ENCODE data around the gene MOB4. TPM values are rescaled to one million over a fixed set of nuclear protein-coding genes. Genes with fewer than 3 reads are reported as not detected.
"Not testable (repeated sequence)": the region's sequence is repeated elsewhere in the genome, so short reads cannot be mapped to it uniquely, and the experiment has no call there.

MOB4 gene
- 28.2 and 32.3 TPM in 2 replicates for total RNA-seq

DNA sequence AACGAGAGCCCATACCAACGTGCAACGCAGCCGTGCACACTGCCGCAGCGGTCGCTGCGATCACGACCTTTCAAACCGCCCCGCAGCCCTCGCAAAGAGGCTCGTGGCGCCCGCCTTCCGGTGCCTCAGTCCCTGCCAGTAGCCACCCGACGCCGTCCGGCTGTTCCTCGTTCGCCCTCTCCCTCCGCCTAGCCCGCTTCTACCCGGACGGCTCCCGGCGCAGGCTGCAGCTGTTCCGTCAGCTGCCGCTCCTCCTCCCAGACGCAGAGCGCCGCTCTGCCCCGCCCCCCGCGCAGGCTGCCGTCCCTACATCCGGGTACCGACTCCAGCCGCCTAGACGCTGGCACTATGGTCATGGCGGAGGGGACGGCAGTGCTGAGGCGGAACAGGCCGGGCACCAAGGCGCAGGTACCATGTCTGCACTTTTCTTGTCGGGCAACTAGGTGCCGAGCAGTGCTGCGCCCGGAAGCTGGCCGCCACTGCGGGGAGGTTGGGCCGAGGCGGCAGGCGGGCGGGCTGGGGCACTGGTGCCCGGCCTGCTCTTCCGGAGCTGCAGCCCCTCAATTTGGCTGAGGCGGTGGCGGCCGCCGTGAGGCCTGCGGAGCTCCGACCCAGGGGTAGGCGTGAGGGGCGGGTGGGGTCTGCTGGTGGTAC is at the start of gene MOB4:
MOB4 (plus strand) TSS at position 328 of the 654 bp plus-strand sequence; CDS start at position 349, 21 bp downstream.
- no peak for DNase-seq (ENCODE audit: extremely low read depth, low read depth, low spot score)

DNA sequence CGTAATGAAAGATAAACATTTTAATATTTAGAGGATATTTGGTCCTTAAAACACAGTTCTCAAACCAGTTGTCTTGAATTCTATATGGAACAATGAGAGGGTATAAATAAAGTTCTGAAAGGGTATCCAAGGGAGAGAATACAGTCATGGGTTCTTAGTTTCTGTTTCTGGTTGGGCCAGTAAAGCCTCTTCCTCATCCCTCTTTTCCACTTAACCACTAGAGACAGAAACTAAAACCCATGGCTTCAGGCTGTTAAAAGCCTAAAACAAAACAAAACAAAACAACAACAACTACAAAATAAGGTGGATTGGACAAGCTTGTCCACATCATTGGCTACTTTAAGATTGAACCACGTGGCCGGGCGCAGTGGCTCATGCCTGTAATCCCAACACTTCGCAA is 43.7 kb upstream of the MOB4 start:
- no peak for DNase-seq (ENCODE audit: extremely low read depth, low read depth, low spot score)

DNA sequence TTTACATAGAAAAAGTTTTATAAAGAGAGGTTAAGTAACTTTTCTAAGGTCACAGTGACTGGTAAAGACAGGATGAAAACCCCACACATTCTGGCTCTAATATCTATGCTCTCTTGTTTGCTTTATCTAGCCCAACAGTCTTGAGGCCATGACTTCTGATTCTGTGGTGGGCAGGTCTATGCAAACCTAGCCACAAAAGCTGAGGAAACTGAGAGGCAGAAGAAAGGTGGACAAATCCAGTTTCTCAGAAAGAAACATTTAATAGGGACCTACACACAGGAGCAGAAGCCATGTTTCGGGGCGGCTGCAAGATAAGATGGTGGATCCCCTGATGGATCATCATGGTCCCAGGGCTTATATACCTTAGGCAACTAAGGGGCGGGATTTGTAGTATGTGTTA is 38.1 kb upstream of the MOB4 start:
- DNase-seq (ENCODE audit: extremely low read depth, low read depth, low spot score): no peak

DNA sequence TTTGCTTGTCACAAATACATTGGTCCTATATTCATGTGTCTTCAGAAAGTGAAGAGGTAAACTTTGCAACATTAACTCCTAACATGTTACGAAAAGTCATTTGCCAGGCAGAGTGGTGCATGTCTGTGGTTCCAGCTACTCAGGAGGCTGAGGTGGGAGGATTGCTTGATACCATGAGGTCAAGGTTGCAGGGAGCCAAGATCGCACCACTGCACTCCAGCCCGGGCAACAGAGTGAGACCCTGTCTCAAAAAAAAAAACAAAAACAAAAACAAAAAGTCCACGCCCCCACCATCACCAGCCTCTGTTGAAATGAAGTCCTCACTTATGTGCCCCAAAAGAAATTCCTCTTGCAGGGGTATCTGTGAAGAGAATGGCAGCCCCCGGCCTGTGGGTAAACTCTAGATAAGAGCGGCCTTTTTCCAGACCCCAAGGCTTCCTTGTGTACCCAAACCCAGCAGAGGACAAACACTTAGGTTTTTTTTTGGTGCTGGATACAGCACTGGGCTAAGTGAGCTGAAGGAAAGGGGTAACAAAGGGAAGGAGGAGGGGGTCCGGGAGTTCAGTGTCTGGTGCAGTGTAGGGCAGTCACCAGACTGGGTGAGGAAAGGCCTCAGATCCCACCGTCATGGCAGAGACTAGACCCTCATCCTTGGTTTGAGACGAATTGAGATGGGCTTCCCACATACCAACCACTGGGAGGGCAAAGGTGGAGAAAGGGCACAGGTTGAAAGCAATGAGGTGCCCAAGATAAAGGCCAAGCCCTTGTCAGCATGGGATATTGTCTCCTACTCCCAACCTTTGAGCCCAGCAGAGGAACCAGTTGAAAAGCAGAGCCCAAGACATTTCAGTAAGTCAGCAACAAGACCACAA is 35.5 kb upstream of the MOB4 start:
- no peak for DNase-seq (ENCODE audit: extremely low read depth, low read depth, low spot score)

DNA sequence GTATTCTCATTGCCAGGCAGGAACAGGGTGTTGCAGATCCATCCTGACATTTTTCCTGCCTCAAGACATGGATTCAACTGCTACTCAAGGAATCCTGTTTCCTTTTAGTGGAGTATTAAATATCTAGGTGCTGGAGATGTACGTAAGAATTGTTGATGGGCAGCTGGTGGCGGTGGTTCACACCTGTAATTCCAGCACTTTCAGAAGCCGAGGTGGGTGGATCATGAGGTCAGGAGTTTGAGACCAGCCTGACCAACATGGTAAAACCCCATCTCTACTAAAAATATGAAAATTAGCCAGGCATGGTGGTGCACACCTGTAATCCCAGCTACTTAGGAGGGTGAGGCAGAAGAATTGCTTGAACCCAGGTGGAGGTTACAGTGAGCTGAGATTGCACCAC is 31.6 kb upstream of the MOB4 start:
- not testable (repeated sequence) for DNase-seq (ENCODE audit: extremely low read depth, low read depth, low spot score)

DNA sequence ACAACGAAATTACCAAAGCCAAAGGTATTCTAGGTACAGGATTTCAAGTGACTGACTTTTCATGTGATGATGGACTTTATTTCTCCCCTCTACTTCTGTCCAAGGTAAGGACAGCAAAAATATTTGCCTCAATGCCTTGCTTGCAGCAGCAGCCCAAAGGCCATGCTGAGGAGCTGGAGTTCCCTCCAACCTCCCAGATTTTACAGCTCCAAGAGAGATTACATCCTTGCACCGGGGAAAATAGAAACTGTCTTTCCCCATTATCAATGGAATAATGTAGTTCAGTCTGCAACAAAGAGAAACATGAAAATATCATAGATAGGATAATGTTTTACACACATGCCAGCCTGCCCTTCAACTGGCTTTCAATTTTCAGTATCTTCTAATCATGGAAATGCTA is 29.7 kb upstream of the MOB4 start:
- DNase-seq (ENCODE audit: extremely low read depth, low read depth, low spot score): no peak

DNA sequence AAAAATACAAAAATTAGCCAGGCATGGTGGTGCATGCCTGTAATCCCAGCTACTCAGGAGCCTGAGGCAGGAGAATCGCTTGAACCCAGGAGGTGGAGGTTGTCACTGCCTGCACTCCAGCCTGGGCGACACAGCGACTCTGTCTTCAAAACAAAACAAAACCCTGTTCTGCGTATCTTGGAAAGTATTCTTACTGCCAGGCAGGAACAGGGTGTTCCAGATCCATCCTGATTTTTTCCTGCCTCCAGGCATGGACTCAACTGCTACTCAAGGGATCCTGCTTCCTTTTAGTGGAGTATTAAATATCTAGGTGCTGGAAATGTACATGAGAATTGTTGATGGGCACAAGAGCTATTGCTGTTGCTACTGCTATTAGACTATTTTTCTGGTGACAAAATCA is 28.5 kb upstream of the MOB4 start:
- no peak for DNase-seq (ENCODE audit: extremely low read depth, low read depth, low spot score)

DNA sequence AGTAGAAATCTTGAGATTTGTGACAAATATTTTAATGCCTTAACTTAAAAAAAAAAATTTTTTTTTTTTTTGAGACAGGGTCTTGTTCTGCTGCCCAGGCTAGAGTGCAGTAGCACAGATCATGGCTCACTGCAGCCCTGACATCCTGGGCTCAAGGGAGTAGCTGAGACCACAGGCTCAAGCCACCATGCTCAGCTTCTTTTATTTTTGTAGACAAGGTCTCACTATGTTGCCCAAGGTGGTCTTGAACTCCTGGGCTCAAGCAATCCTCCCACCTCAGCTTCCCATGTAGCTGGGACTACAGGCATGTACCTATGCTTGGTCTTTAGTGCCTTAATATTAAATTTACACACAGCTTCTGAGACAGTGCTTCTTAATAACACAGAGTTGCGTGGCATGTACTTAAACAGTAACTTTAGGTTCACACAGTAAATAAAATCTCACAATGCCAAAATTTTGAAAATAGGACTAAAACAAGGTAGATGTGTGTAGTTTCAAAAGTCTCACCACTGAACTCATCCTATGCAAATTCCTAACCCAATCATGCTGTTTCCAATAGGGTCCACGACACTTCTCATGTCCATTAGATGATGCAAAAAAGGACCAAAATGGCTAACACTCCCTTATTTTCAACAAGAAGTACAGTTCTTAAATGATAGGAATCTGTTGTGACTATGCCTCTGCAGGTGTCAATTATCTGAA is 20.3 kb upstream of the MOB4 start:
- no peak for DNase-seq (ENCODE audit: extremely low read depth, low read depth, low spot score)

DNA sequence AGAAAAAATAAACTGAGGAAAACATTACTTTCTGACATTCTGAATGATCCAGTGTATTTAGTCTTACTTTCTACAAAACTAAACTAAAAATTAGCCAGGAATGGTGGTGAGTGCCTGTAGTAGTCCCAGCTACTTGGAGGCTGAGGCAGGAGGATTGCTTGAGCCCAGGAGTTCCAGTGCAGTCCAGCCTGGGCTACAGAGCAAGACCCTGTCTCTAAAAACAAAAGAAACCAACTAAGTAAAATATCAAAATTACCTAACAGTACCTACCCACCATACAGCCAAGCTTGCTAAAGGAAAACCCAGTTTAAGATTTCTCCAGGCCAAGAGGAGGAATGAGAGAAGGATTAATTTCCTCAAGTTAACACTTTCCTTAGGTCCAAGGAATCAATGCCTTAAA is 19.2 kb upstream of the MOB4 start:
- no peak for DNase-seq (ENCODE audit: extremely low read depth, low read depth, low spot score)

DNA sequence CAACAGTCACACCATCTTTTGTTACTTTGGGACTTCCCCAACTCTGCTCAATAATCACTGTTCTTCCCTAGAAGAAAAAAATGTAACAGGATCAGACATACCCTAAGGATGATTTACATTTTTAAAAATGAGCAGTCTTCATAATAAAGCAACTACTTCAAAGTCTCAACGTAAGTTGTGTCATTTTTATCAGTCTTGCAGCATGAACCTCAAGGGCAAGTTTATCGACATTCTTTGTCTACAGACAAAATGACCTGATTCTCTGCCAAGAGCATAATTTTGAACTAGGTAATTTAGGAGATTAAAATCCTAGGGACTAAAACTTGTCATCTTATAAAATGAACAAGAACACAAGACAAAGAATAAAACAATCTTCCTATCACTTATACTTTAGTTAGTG is 18.5 kb upstream of the MOB4 start:
- DNase-seq (ENCODE audit: extremely low read depth, low read depth, low spot score): no peak

DNA sequence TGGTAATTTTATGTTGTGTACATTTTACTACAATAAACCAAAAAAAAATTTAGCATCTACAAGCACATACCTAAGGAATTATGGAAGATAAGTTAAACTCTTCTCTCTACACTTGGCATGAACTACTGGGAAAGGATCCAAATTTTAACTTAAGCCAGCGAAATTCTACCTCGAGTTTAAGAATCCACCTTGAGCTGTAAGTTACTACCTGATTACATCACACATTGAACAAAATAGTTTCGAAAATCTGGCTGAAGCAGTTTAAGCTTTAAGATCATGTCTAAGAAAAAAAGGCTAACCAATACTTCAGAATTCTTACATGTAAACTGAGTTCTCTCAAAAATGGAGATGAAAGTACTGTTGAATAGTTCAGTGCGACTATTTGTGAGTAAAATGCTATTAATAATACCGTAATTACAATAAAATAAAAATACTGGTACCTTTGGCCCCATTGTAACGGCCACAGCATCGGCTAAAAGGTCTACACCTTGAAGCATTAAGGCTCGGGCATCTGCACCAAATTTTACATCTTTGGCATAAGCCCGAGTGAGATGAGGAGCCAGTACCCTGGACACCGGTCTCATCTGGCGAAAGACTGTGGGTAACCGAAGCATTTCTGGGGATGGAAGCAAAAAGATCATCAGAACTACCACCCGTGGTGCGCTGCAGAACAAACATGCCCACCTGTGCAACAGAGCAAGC is 17.5 kb upstream of the MOB4 start:
- no peak for DNase-seq (ENCODE audit: extremely low read depth, low read depth, low spot score)

DNA sequence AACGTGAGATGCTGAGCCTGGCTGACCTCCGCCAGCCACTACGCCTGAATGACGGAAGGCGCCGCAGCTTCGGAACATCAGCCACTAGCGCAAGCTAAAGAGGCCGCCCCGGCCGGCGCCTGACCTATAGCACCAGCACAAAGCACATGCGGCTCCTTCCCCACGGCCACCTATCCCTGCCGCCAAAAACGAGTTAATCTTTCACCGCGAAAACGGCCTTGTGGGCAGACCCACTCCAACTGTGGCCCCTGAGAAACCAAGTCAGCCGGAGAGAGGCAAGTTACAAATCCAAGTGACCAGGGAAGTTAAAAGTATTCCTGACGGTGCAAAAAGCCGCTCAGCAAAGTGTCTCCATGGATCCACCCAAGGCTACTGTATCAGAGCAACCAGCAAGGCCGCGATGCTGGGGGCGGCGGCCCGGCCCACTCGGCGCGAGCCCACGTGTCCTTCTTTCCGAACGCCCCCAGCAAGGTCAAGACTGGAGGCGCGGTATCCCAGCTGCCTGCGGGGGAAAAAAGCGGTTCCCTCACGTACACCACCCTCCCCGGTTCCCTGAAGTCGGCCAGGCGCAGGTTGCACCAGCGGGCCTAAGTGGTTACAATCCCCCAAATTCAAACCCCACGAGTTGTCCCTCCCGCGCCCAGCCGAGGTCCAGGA is 16.8 kb upstream of the MOB4 start:
- no peak for DNase-seq (ENCODE audit: extremely low read depth, low read depth, low spot score)

DNA sequence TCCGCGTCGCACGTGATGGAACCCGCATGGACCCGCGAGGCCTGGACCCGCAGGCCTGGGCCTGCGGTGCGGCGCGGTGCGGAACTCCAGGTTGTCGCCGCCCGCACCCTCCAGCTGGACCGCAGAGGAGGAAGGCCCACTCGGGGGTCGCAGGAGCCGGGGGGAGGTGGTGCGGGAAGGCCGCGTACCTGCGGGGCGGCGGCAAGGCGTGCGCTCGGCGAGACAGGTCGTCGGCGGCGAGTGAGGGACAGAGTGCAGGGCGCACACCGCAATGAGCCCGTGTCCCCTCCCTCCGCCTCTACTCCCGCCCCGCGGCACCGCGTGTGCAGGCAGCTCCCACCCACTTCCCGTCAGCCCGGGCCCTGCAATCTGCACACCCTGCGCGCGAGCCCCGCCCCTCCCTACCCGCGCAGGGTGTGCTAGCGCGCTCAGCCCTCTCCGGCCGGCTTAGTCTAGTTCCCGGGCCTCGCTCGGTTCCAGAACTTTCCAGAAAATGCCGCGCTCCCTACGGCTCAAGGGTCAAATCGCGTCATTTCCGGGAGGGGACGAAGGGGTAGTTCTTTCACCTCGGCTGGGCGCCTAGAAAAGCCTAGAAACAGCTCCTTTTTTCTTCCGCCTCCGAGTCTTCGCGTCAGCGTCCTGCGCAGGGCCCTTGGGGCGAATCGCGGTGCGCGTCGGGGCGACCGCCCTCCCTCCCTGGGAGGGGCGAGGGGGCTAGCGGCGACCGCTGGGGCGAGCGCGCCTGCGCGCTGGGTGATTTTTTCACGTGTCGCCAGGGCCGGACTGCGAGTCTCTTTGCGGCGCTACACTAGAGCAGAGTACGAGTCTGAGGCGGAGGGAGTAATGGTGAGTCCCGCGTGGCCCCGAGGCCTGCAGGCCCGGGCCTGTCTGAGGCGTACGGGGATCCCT is 16.0 kb upstream of the MOB4 start, which contains the start of the genes HSPD1 and HSPE1:
HSPD1 (minus strand) TSS at position 247 of the 909 bp plus-strand sequence. CDS start 992 bp downstream, outside the sequence.
HSPE1 (plus strand) TSS at position 786 of the 909 bp plus-strand sequence; CDS start at position 844, 58 bp downstream.
- DNase-seq (ENCODE audit: extremely low read depth, low read depth, low spot score): peak; percentile 94

DNA sequence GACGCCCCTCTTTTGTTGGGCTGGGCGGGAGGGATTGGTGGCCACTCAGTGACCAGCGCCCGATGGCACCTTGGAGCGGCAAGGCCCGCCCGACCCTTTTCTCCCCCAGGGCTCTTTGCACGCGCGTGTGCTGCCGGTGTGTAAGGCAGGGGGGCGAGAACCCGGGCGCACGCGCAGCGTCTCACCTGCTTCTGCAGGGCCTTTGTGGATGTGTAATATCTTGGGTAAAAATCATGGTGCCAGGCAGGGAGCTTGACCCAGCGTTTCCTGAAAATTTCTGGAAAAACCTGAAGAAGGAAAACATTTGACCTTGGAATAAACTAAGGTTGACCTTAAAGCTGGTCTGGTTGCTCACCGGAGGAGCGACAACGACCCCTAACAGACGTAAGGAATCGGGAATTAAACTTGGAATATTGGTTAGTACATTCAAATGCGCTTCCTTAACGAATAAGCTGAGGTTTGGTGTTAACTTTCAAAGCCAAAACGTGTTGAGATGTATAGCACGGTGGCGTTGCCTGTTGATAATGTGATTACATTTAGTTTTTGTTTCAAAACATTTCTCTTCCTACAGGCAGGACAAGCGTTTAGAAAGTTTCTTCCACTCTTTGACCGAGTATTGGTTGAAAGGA is 15.2 kb upstream of the MOB4 start:
- DNase-seq (ENCODE audit: extremely low read depth, low read depth, low spot score): no peak

DNA sequence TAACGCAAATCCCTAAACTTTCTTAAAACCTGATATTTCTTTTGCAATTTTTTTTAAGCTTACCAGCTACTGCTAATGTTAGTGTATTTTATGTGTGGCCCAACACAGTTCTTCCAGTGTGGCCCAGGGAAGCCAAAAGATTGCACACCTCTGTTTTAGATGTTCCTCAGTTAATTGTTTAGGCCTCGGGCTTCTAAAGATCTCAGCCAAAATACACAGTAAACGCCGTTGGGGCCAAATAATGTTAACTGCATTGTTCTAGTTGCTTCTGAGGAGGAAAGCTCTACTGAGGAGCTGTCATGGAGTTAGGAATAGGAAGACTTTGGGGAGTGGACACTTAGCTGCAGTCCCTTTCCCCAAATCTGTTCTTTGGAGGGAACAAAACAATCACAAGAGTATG is 13.7 kb upstream of the MOB4 start:
- DNase-seq (ENCODE audit: extremely low read depth, low read depth, low spot score): no peak

DNA sequence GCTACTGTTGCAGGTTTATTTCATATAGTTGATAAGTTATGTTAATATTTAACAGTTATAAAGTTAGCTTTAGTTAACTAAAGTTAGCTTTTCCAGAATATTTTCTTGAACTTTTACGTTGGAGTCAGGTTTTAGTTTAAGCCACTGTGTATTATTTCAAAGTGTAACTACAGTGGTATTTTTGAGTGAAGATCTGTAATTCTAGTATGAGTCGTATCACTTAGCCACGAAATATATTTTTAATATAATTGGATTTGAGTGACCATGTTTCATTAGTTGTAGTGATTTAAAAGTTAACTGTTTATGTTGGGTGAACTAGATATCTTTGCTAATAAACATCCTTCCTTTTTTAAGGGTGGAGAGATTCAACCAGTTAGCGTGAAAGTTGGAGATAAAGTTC is 13.2 kb upstream of the MOB4 start:
- DNase-seq (ENCODE audit: extremely low read depth, low read depth, low spot score): no peak

DNA sequence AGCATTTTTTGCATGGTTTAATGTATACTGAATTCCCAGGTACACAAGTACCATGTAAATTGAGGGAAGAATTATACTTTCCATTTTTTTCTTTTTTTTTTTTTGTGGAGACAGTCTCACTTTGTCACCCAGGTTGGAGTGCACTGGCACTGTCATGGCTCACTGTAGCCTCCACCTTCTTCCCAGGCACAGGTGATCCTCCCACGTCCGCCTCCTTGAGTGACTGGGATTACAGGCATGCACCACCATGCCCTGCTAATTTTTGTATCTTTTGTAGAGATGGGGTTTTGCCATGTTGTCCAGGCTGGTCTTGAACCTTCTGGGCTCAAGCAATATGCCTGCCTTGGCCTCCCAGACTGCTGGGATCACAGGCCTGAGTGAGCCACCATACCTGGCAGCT is 11.9 kb upstream of the MOB4 start:
- DNase-seq (ENCODE audit: extremely low read depth, low read depth, low spot score): no peak

DNA sequence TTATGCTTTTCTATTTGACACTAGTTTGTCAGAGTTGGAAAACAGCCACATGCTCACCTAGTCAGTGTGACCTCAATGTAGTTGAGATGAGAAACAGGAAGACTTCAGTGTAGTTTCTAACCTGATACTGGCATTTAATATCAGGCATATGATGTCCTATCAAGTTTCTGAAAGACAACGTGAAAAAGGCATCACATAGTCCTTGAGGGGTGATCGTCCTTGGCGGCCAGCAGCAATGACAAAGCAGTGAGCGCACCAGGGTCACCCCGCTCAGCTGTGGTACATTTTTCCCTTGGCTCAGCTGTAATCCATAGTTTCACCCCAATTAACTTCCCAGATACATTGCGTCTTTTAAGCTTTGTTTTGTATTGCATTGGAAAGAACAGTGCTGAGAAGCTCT is 11.4 kb upstream of the MOB4 start:
- no peak for DNase-seq (ENCODE audit: extremely low read depth, low read depth, low spot score)

DNA sequence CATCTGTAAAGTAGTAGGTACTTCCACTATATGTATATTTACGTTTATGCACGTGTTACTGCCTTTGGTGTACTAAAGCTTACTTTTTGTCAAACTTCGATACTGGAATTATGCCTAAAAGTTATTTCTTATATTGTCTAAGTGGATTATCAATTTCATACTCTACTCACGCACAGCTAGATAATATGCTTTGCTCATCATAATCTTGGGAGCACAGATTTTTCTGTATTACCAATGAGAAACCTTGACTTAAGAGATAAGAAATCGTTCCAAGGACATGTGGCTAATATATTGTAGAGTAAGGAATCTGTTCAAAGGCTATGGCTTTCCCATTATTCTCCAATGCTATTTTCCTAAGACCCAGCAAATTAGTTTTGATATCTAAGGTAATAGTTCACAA is 9.2 kb upstream of the MOB4 start:
- no peak for DNase-seq (ENCODE audit: extremely low read depth, low read depth, low spot score)

Measured in glomerular endothelial cell (primary cell).